MM.1S (cell line): ENCODE data around the gene ATP6V1B1.

Source experiments
- EZH2 ChIP-seq: fragments of 300-600 bp; sonication (generic); optimal IDR thresholded peaks from 2 replicates; pipeline ENCODE3; 2017; ENCODE audit warnings: low read depth, mild to moderate bottlenecking, antibody characterized with exemption, low read length, mixed read lengths
- EZH2phosphoT487 ChIP-seq: fragments of 300-600 bp; sonication (generic); IDR thresholded peaks from 2 replicates; pipeline ENCODE4 v1.6.1; 2018; ENCODE audit warnings: antibody characterized with exemption, low read length
- TF ChIP-seq, protein P1 (sequence below): fragments of 300-600 bp; sonication (generic); IDR thresholded peaks from 2 replicates; pipeline ENCODE4 v1.5.1; 2016; ENCODE audit warnings: antibody characterized with exemption, low read length, mixed read lengths

DNA sequence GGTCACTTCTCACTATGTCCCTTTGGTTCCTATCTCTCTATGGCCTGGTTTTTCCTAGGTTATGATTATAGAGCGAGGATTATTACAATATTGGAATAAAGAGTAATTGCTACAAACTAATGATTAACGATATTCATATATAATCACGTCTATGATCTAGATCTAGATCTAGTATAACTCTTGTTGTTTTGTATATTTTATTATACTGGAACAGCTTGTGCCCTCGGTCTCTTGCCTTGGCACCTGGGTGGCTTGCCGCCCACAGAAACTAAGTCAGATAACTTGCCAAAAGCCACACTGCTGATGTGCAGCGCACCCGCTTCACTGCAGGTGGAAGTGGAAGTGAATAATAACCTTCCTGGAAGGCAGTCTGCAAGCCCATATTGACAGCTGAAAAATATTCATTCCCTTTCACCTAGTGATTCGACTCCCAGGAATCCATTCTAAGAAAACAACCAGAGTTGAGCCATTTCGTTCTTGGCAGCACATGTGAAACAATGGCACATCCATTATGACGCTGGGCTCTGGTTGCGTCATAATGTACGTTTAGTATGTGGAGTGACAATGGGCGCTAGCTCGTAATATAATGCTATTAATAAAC is 42.0 kb downstream of the ATP6V1B1 start:
- TF ChIP-seq, protein P1, sequence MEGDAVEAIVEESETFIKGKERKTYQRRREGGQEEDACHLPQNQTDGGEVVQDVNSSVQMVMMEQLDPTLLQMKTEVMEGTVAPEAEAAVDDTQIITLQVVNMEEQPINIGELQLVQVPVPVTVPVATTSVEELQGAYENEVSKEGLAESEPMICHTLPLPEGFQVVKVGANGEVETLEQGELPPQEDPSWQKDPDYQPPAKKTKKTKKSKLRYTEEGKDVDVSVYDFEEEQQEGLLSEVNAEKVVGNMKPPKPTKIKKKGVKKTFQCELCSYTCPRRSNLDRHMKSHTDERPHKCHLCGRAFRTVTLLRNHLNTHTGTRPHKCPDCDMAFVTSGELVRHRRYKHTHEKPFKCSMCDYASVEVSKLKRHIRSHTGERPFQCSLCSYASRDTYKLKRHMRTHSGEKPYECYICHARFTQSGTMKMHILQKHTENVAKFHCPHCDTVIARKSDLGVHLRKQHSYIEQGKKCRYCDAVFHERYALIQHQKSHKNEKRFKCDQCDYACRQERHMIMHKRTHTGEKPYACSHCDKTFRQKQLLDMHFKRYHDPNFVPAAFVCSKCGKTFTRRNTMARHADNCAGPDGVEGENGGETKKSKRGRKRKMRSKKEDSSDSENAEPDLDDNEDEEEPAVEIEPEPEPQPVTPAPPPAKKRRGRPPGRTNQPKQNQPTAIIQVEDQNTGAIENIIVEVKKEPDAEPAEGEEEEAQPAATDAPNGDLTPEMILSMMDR: no peak; the same call in 1 of the 2 replicates
- no peak for TF ChIP-seq EZH2
- no peak for TF ChIP-seq EZH2phosphoT487
